Thyroid gland (tissue), 4 donors: ENCODE measurements around the gene FUOM. TPM values are rescaled to one million over a fixed set of nuclear protein-coding genes. Genes with fewer than 3 reads are reported as not detected.

ENCODE experiments used
- DNase-seq, 2 donors: peaks; one replicate each; pipeline ENCODE4 v3.0.0-alpha.2; 2019
- H3K27ac ChIP-seq, 3 donors: fragments of 200-600 bp; sonication (generic); 1 replicate in 2 of 3; 2 replicates in 1 of 3; pipeline ENCODE4 v1.5.1; 2016 to 2019; ENCODE audit warnings: mild to moderate bottlenecking in 1 of 3, moderate library complexity in 1 of 3
- H3K27me3 ChIP-seq: fragments of 200-600 bp; sonication (generic); one replicate; pipeline ENCODE4 v1.5.1; 2019
- H3K36me3 ChIP-seq, 2 donors: fragments of 200-600 bp; sonication (generic); one replicate each; pipeline ENCODE4 v1.5.1; 2016 to 2019
- H3K4me1 ChIP-seq, 2 donors: fragments of 200-600 bp; sonication (generic); one replicate each; pipeline ENCODE4 v1.5.1; 2017 to 2019
- H3K4me3 ChIP-seq, 3 donors: fragments of 200-600 bp; sonication (generic); replicated peaks in 1 of 3; 1 replicate in 2 of 3; 2 replicates in 1 of 3; pipeline ENCODE4 v1.5.1; 2016; ENCODE audit warnings: mild to moderate bottlenecking in 1 of 3
- H3K9me3 ChIP-seq: fragments of 200-600 bp; sonication (generic); one replicate; pipeline ENCODE4 v1.5.1; 2017
- POLR2A ChIP-seq, 2 donors: fragments of 450-650 bp; IDR thresholded peaks; one replicate each; pipeline ENCODE4 v1.6.1; 2017; ENCODE audit warnings: antibody characterized with exemption in 2 of 2, mild to moderate bottlenecking in 2 of 2, moderate library complexity in 1 of 2
- WGBS, 2 donors: methylation state at CpG; one replicate each; pipeline ENCODE4 v1.1.5; 2017; 5-methylcytosine and 5-hydroxymethylcytosine counted together
- intact Hi-C: fragments of 100-400 bp; cut with DNase I; formaldehyde crosslinking; loops from one replicate; pipeline ENCODE4 v1.15.1; 2023
- microRNA-seq: library from miRNA; unstranded; fragments of <30 nt; microRNA quantifications from one replicate; pipeline ENCODE4, GENCODE V29; 2016
- small RNA-seq: library from RNA; depleted of rRNA; stranded (forward); fragments of <200 nt; gene quantifications from one replicate; pipeline ENCODE3, GENCODE V24; 2016
- total RNA-seq, 4 donors: library from RNA; depleted of rRNA; stranded (reverse); fragments of >200 nt; gene quantifications; one replicate each; pipeline ENCODE4 v1.2.3, GENCODE V29; 2016
- TF ChIP-seq, protein P1 (sequence below), 6 experiments: fragments of 200-600 bp in 3 of 6; fragments of 450-650 bp in 3 of 6; sonication (generic) in 3 of 6; IDR thresholded peaks; one replicate each; pipeline ENCODE4 v1.5.1; 2016 to 2019; ENCODE audit warnings: antibody characterized with exemption in 6 of 6, mild to moderate bottlenecking in 2 of 6, inconsistent platforms in 1 of 6, moderate library complexity in 1 of 6

FUOM gene
- total RNA-seq, 4 donors from 2014 or later: 7.4 to 25.9 (median 18.9) TPM

DNA sequence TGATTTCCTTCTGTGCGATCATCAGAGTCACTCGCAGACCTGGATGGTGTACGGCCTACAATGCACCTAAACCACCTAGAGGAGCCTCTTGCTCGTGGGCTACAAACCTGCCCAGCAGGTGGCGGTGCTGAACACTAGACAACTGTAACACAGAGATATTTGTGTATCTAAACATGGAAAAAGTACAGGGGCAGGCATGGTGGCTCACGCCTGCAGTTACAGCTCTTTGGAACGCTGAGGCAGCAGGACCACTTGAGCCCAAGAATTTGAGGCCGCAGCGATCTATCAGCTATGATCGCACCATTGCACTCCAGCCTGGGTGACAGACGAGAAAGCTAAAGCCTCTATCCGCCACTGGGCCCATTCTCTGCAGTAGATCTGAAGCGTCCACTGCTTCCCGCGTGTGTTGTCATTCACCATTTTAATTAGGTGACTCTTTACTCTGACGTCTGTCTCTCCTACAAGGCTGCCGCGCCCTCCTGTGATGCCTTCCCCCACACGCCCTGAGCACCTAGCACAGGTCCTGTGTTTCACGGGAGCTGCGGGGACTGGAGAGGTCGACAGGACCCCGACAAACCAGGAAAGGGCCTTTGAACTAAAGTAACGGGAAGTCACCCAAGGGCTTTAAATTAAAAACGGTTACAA is 49.9 kb downstream of the FUOM start:
- peak; percentile 89 to 92 for DNase-seq

DNA sequence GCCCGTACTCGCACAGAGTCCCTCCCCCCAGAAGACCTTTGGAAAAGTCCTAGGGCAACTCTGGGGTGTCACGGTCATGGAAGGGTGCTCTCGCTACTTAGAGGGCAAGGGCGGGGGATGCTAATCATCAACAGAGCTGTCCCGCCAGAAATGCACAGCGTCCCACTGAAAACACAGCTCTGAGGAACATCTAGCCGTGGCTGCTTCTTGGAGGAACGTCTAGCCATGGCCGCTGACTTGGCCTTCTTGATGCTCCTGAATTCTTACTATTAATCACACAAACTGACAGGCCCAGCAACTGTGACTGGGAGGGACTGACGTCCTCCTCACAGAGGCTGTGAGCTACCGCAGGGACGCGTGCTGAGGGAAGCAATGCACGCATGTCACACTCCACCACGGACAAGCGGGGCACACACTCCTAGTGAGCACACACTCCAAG is 50.9 kb downstream of the FUOM start:
- H3K4me3 ChIP-seq: no peak overlapping the region

More for the DNA sequence above, 49.9 kb downstream of the FUOM start:
- 4% methylated on average over 21 to 25 of the region's 25 CpGs for WGBS, 2 donors
- Histone ChIP-seq H3K27ac (peak overlapping the region; percentile 86 to 99 (median 97)), H3K4me1 (peaks cover 14 to 19% of the 10 kb centered on the region in 2 donors), H3K27me3 (no peaks in the 10 kb centered on the region), H3K9me3 (no peaks in the 10 kb centered on the region), H3K36me3 (peaks cover 0 to 10% of the 10 kb centered on the region in 2 donors), H3K4me3 (peak overlapping the region; percentile 51 to 99 (median 86))
- TF ChIP-seq, protein P1, sequence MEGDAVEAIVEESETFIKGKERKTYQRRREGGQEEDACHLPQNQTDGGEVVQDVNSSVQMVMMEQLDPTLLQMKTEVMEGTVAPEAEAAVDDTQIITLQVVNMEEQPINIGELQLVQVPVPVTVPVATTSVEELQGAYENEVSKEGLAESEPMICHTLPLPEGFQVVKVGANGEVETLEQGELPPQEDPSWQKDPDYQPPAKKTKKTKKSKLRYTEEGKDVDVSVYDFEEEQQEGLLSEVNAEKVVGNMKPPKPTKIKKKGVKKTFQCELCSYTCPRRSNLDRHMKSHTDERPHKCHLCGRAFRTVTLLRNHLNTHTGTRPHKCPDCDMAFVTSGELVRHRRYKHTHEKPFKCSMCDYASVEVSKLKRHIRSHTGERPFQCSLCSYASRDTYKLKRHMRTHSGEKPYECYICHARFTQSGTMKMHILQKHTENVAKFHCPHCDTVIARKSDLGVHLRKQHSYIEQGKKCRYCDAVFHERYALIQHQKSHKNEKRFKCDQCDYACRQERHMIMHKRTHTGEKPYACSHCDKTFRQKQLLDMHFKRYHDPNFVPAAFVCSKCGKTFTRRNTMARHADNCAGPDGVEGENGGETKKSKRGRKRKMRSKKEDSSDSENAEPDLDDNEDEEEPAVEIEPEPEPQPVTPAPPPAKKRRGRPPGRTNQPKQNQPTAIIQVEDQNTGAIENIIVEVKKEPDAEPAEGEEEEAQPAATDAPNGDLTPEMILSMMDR (IDR thresholded peaks at IDR 0.05): peak; percentile 34 to 75 (median 64)
- TF ChIP-seq POLR2A (IDR thresholded peaks at IDR 0.05): no peak
- intact Hi-C loops: no loop called here

DNA sequence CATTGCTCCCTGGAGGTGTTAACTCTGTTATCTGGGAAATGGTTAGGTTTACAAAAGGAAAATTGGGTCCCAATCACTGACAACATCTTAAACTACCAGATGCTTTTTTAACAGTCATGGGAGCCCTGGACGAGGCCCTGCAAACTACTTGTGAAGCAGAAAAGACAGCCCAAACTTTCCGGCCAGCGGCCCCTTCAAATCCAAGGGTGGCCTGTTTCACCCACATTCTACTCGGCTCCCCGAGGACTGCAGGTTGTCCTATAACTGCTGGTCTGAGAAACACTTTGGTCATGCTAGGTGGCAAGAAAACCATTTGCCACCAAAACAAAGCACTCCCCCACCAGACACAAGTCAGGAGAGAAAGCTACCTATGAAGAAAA is 51.7 kb downstream of the FUOM start:
- WGBS, 2 donors: 91 to 94% methylated on average over 5 of the region's 5 CpGs
- no peaks in the 10 kb centered on the region for H3K9me3 ChIP-seq
- peaks cover 0 to 7% of the 10 kb centered on the region in 2 donors for H3K36me3 ChIP-seq
- no peak overlapping the region for H3K4me3 ChIP-seq
- H3K4me1 ChIP-seq: peaks cover 14 to 19% of the 10 kb centered on the region in 2 donors
- no peak overlapping the region for H3K27ac ChIP-seq
- H3K27me3 ChIP-seq: no peaks in the 10 kb centered on the region
- intact Hi-C loops: no loop called here
- TF ChIP-seq, protein P1 (IDR thresholded peaks at IDR 0.05): no peak
- TF ChIP-seq POLR2A (IDR thresholded peaks at IDR 0.05): no peak
- DNase-seq: no peak

More for the DNA sequence above, 50.9 kb downstream of the FUOM start:
- Histone ChIP-seq H3K27ac (no peak overlapping the region), H3K9me3 (no peaks in the 10 kb centered on the region), H3K36me3 (peaks cover 0 to 10% of the 10 kb centered on the region in 2 donors), H3K4me1 (peaks cover 14 to 19% of the 10 kb centered on the region in 2 donors), H3K27me3 (no peaks in the 10 kb centered on the region)
- intact Hi-C loops: no loop called here
- no peak for DNase-seq
- 84 to 91% methylated on average over 15 to 17 of the region's 17 CpGs for WGBS, 2 donors
- TF ChIP-seq, protein P1 (IDR thresholded peaks at IDR 0.05): no peak
- TF ChIP-seq POLR2A (IDR thresholded peaks at IDR 0.05): no peak

Small RNA genes lying within 50 kb of the gene (microRNA-seq; reads per million reads assigned to microRNA genes)
- 1.1 reads per million for gene MIR3944

Small RNA genes lying within 50 kb of the gene (small RNA-seq; reads per million reads assigned to genes)
- not detected for gene AL360181.4
- gene BANF1P2: not detected
- gene MIR3944: not detected

Other genes with a start within 250 kb of the FUOM start
- 1 to 10 TPM; 2.1 to 9.3 (median 3.5) TPM for gene KNDC1, start 197.8 kb downstream of the FUOM start, total RNA-seq
- not detected for gene UTF1, start 127.8 kb downstream of the FUOM start, total RNA-seq
- gene VENTX, start 120.2 kb downstream of the FUOM start, total RNA-seq: 1 to 10 TPM in 1 of 4 donors, under 1 TPM in 2, not detected in 1; 0.40 to 1.3 (median 0.63) TPM
- 1 to 10 TPM; 1.6 to 9.8 (median 2.6) TPM for gene ADAM8, start 81.2 kb downstream of the FUOM start, total RNA-seq
- 10 to 100 TPM; 56.5 to 73.3 (median 62.9) TPM for gene TUBGCP2, start 49.1 kb downstream of the FUOM start, total RNA-seq
- 10 to 100 TPM; 22.0 to 53.6 (median 26.2) TPM for gene ZNF511, start 49.1 kb downstream of the FUOM start, total RNA-seq
- 1 to 10 TPM in 1 of 4 donors, under 1 TPM in 1, not detected in 2; 0.13 to 1.5 TPM for gene CALY, start 21.1 kb downstream of the FUOM start, total RNA-seq
- not detected for gene PRAP1, start 10.6 kb downstream of the FUOM start, total RNA-seq
- gene ECHS1, start 15.3 kb upstream of the FUOM start, total RNA-seq: 100 to 1,000 TPM in 2 of 4 donors, 10 to 100 TPM in 2; 73.9 to 135 (median 99.5) TPM
- 10 to 100 TPM in 2 of 4 donors, 1 to 10 TPM in 2; 3.5 to 11.0 (median 9.9) TPM for gene PAOX, start 21.2 kb upstream of the FUOM start, total RNA-seq
- 10 to 100 TPM; 23.8 to 40.8 (median 35.0) TPM for gene MTG1, start 36.1 kb upstream of the FUOM start, total RNA-seq
- under 1 TPM in 1 of 4 donors, not detected in 3; 0.15 TPM for gene SPRN, start 66.6 kb upstream of the FUOM start, total RNA-seq
- gene SCART1, start 95.9 kb upstream of the FUOM start, total RNA-seq: 10 to 100 TPM in 1 of 4 donors, 1 to 10 TPM in 3; 2.6 to 12.6 (median 3.4) TPM
- 1 to 10 TPM in 2 of 4 donors, under 1 TPM in 2; 0.20 to 2.6 (median 1.4) TPM for gene CYP2E1, start 169.3 kb upstream of the FUOM start, total RNA-seq
- gene SYCE1, start 207.6 kb upstream of the FUOM start, total RNA-seq: 1 to 10 TPM in 2 of 4 donors, not detected in 2; 1.0 to 6.4 TPM